IgD-negative memory B cell (primary cell): ENCODE data around the gene GPRIN2. TPM values are rescaled to one million over a fixed set of nuclear protein-coding genes. Genes with fewer than 3 reads are reported as not detected.
"Not testable (repeated sequence)": the region's sequence is repeated elsewhere in the genome, so short reads cannot be mapped to it uniquely, and the experiment has no call there.

ENCODE experiments used
- H3K27ac Mint-ChIP-seq, 3 donors: one replicate each; pipeline ENCODE4 v1.8.0; 2020 to 2022; ENCODE audit warnings: mild to moderate bottlenecking in 3 of 3, mixed read lengths in 3 of 3, moderate library complexity in 1 of 3
- H3K27me3 Mint-ChIP-seq: one replicate; pipeline ENCODE4 v1.8.0; 2021; ENCODE audit warnings: mixed read lengths
- H3K36me3 Mint-ChIP-seq: one replicate; pipeline ENCODE4 v1.8.0; 2020; ENCODE audit warnings: mild to moderate bottlenecking, mixed read lengths
- H3K4me1 Mint-ChIP-seq, 3 donors: one replicate each; pipeline ENCODE4 v1.8.0; 2020 to 2022; ENCODE audit warnings: mixed read lengths in 3 of 3, mild to moderate bottlenecking in 1 of 3
- H3K4me3 Mint-ChIP-seq, 4 donors: one replicate each; pipeline ENCODE4 v1.8.0; 2020 to 2022; ENCODE audit warnings: mild to moderate bottlenecking in 4 of 4, mixed read lengths in 4 of 4, moderate library complexity in 3 of 4
- H3K9me3 Mint-ChIP-seq, 3 donors: one replicate each; pipeline ENCODE4 v1.8.0; 2020 to 2021; ENCODE audit warnings: mixed read lengths in 3 of 3, mild to moderate bottlenecking in 1 of 3
- polyA plus RNA-seq: library from polyadenylated mRNA; unstranded; fragments of 300-500 nt; fragmentation: Illumina TruSeq; gene quantifications from one replicate; pipeline ENCODE4 v1.2.3, GENCODE V29; 2021

GPRIN2 gene
- polyA plus RNA-seq, 1 donor from 2014 or later = not detected

GRCh38 chr10:46538155-46538554 lies 18.3 kb downstream of the GPRIN2 start:
- H3K27me3 Mint-ChIP-seq = peaks cover 18% of the 10 kb centered on the region
- no peak overlapping the region for H3K4me3 Mint-ChIP-seq
- no peaks in the 10 kb centered on the region for H3K36me3 Mint-ChIP-seq
- peaks cover 0 to 2% (median 0%) of the 10 kb centered on the region in 3 donors for H3K9me3 Mint-ChIP-seq
- H3K4me1 Mint-ChIP-seq = peaks cover 0 to 4% (median 0%) of the 10 kb centered on the region in 3 donors
- H3K27ac Mint-ChIP-seq = no peak overlapping the region

GRCh38 chr10:46537309-46537708 lies 19.1 kb downstream of the GPRIN2 start:
- Mint-ChIP-seq H3K27ac (no peak overlapping the region), H3K36me3 (no peaks in the 10 kb centered on the region), H3K4me3 (no peak overlapping the region), H3K4me1 (peaks cover 0 to 2% (median 0%) of the 10 kb centered on the region in 3 donors), H3K9me3 (peaks cover 0 to 2% (median 0%) of the 10 kb centered on the region in 3 donors), H3K27me3 (peaks cover 16% of the 10 kb centered on the region)

GRCh38 chr10:46536781-46537180 lies 19.7 kb downstream of the GPRIN2 start:
- Mint-ChIP-seq H3K27me3 (peaks cover 16% of the 10 kb centered on the region), H3K9me3 (peaks cover 0 to 2% (median 0%) of the 10 kb centered on the region in 3 donors), H3K4me3 (no peak overlapping the region), H3K4me1 (no peaks in the 10 kb centered on the region), H3K36me3 (no peaks in the 10 kb centered on the region), H3K27ac (no peak overlapping the region)

- no peak overlapping the region for H3K4me3 Mint-ChIP-seq
- H3K27me3 Mint-ChIP-seq = peaks cover 16% of the 10 kb centered on the region
- H3K4me1 Mint-ChIP-seq = no peaks in the 10 kb centered on the region
- no peaks in the 10 kb centered on the region for H3K36me3 Mint-ChIP-seq
- no peak overlapping the region for H3K27ac Mint-ChIP-seq
- H3K9me3 Mint-ChIP-seq = peaks cover 0 to 2% (median 0%) of the 10 kb centered on the region in 3 donors
These were observed 20.3 kb downstream of the GPRIN2 start for GRCh38 chr10:46536171-46536570.

- Mint-ChIP-seq H3K9me3 (peaks cover 0 to 2% (median 0%) of the 10 kb centered on the region in 3 donors), H3K4me3 (no peak overlapping the region), H3K27ac (no peak overlapping the region), H3K27me3 (peaks cover 6% of the 10 kb centered on the region), H3K4me1 (no peaks in the 10 kb centered on the region), H3K36me3 (no peaks in the 10 kb centered on the region)
These were observed 21.5 kb downstream of the GPRIN2 start for GRCh38 chr10:46534828-46535524.

GRCh38 chr10:46532256-46532655 lies 24.2 kb downstream of the GPRIN2 start:
- not testable (repeated sequence) for H3K4me3 Mint-ChIP-seq, H3K4me1 Mint-ChIP-seq, H3K36me3 Mint-ChIP-seq, H3K27me3 Mint-ChIP-seq, H3K9me3 Mint-ChIP-seq, H3K27ac Mint-ChIP-seq

GRCh38 chr10:46530249-46531186 lies 25.9 kb downstream of the GPRIN2 start:
- Mint-ChIP-seq H3K36me3 (no peaks in the 10 kb centered on the region), H3K4me1 (no peaks in the 10 kb centered on the region), H3K4me3 (no peak overlapping the region), H3K27ac (no peak overlapping the region), H3K9me3 (peaks cover 0 to 2% (median 0%) of the 10 kb centered on the region in 3 donors), H3K27me3 (no peaks in the 10 kb centered on the region)

GRCh38 chr10:46529742-46530141 lies 26.7 kb downstream of the GPRIN2 start:
- H3K27ac Mint-ChIP-seq, H3K27me3 Mint-ChIP-seq, H3K9me3 Mint-ChIP-seq, H3K36me3 Mint-ChIP-seq, H3K4me1 Mint-ChIP-seq, H3K4me3 Mint-ChIP-seq: not testable (repeated sequence)

- Mint-ChIP-seq H3K27me3 (no peaks in the 10 kb centered on the region), H3K4me1 (no peaks in the 10 kb centered on the region), H3K36me3 (no peaks in the 10 kb centered on the region), H3K27ac (no peak overlapping the region), H3K9me3 (peaks cover 0 to 2% (median 0%) of the 10 kb centered on the region in 3 donors), H3K4me3 (no peak overlapping the region)
These were observed 27.5 kb downstream of the GPRIN2 start for GRCh38 chr10:46528675-46529615.

GRCh38 chr10:46528171-46528671 lies 28.2 kb downstream of the GPRIN2 start:
- no peaks in the 10 kb centered on the region for H3K36me3 Mint-ChIP-seq
- peaks cover 0 to under 1% (median 0%) of the 10 kb centered on the region in 3 donors for H3K9me3 Mint-ChIP-seq
- no peaks in the 10 kb centered on the region for H3K4me1 Mint-ChIP-seq
- H3K27ac Mint-ChIP-seq = no peak overlapping the region
- H3K27me3 Mint-ChIP-seq = no peaks in the 10 kb centered on the region
- no peak overlapping the region for H3K4me3 Mint-ChIP-seq

GRCh38 chr10:46527241-46527811 lies 29.1 kb downstream of the GPRIN2 start:
- Mint-ChIP-seq H3K4me3 (no peak overlapping the region), H3K36me3 (no peaks in the 10 kb centered on the region), H3K27me3 (no peaks in the 10 kb centered on the region)

GRCh38 chr10:46526682-46527038 lies 29.8 kb downstream of the GPRIN2 start:
- H3K36me3 Mint-ChIP-seq = no peaks in the 10 kb centered on the region

More at GRCh38 chr10:46527241-46527811, 29.1 kb downstream of the GPRIN2 start:
- Mint-ChIP-seq H3K9me3 (no peaks in the 10 kb centered on the region), H3K4me1 (no peaks in the 10 kb centered on the region), H3K27ac (no peak overlapping the region)

GRCh38 chr10:46525824-46526681 lies 30.4 kb downstream of the GPRIN2 start:
- no peak overlapping the region for H3K4me3 Mint-ChIP-seq
- no peaks in the 10 kb centered on the region for H3K27me3 Mint-ChIP-seq
- no peaks in the 10 kb centered on the region for H3K9me3 Mint-ChIP-seq
- no peak overlapping the region for H3K27ac Mint-ChIP-seq
- no peaks in the 10 kb centered on the region for H3K4me1 Mint-ChIP-seq
- H3K36me3 Mint-ChIP-seq = no peaks in the 10 kb centered on the region

More at GRCh38 chr10:46526682-46527038, 29.8 kb downstream of the GPRIN2 start:
- no peaks in the 10 kb centered on the region for H3K4me1 Mint-ChIP-seq
- H3K4me3 Mint-ChIP-seq = no peak overlapping the region
- no peak overlapping the region for H3K27ac Mint-ChIP-seq
- H3K9me3 Mint-ChIP-seq = no peaks in the 10 kb centered on the region
- H3K27me3 Mint-ChIP-seq = no peaks in the 10 kb centered on the region
